GM21390 (cell line): ENCODE results near the gene OR5AR1.
"Not testable (repeated sequence)": the region's sequence is repeated elsewhere in the genome, so short reads cannot be mapped to it uniquely, and the experiment has no call there.

Source experiments
- ATAC-seq: cut with Tn5 transposase; IDR thresholded peaks from one replicate; pipeline ENCODE4 v1.9.1; 2021; ENCODE audit not compliant: unreplicated experiment

The OR5AR1 gene

GRCh38 chr11:56663386-56663785 is at the start of gene OR5AR1:
Gene OR5AR1, plus strand, starts transcription at chr11:56663686. Its CDS starts 0 bp downstream, at chr11:56663686.
- no peak for ATAC-seq

- peak; percentile 84 for ATAC-seq
Observed at GRCh38 chr11:56624661-56625110, 38.8 kb upstream of the OR5AR1 start.

- no peak for ATAC-seq
Observed at GRCh38 chr11:56625946-56626345, 37.5 kb upstream of the OR5AR1 start.

GRCh38 chr11:56632329-56632728 is 31.2 kb upstream of the OR5AR1 start:
- ATAC-seq: no peak

GRCh38 chr11:56636861-56637260 is 26.6 kb upstream of the OR5AR1 start:
- ATAC-seq: no peak

- ATAC-seq: no peak
Observed at GRCh38 chr11:56637500-56637899, 26.0 kb upstream of the OR5AR1 start.

GRCh38 chr11:56642339-56642738 is 21.1 kb upstream of the OR5AR1 start, which contains the start of gene OR5AP2:
Gene OR5AP2, minus strand, starts transcription at chr11:56642439. Its CDS starts 0 bp downstream, at chr11:56642439.
- no peak for ATAC-seq

- ATAC-seq: no peak
Observed at GRCh38 chr11:56659755-56660154, 3.7 kb upstream of the OR5AR1 start.

GRCh38 chr11:56670984-56671383 is 7.5 kb downstream of the OR5AR1 start:
- ATAC-seq: no peak

GRCh38 chr11:56688554-56689100 is 25.1 kb downstream of the OR5AR1 start:
- no peak for ATAC-seq

GRCh38 chr11:56691179-56691578 is 27.7 kb downstream of the OR5AR1 start:
- ATAC-seq: not testable (repeated sequence)

- no peak for ATAC-seq
Observed at GRCh38 chr11:56693428-56693827, 29.9 kb downstream of the OR5AR1 start.

- ATAC-seq: no peak
Observed at GRCh38 chr11:56698795-56699194, 35.3 kb downstream of the OR5AR1 start, which contains the start of gene OR9G1. Gene OR9G1, plus strand, starts transcription at chr11:56699095. Its CDS starts 1,293 bp downstream, at chr11:56700388.

- no peak for ATAC-seq
Observed at GRCh38 chr11:56700242-56700913, 36.9 kb downstream of the OR5AR1 start.

- ATAC-seq: no peak
Observed at GRCh38 chr11:56700914-56701485, 37.5 kb downstream of the OR5AR1 start.

GRCh38 chr11:56705784-56706396 is 42.4 kb downstream of the OR5AR1 start:
- no peak for ATAC-seq

- ATAC-seq: no peak
Observed at GRCh38 chr11:56706486-56706885, 43.0 kb downstream of the OR5AR1 start.

GRCh38 chr11:56714206-56714605 is 50.7 kb downstream of the OR5AR1 start:
- no peak for ATAC-seq
